LNCAP (cell line): ENCODE results near the gene RPL36.

Experiments used
- CTCF ChIP-seq: fragments of 450-650 bp; IDR thresholded peaks from 2 replicates; pipeline ENCODE4 v1.5.1; 2017; ENCODE audit warnings: mild to moderate bottlenecking

RPL36 gene

GRCh38 chr19:5694167-5694955 is 4.3 kb downstream of the RPL36 start:
- no peak for TF ChIP-seq CTCF

GRCh38 chr19:5694956-5695648 is 5.0 kb downstream of the RPL36 start:
- no peak for TF ChIP-seq CTCF

- TF ChIP-seq CTCF = no peak
Observed at GRCh38 chr19:5695649-5696195, 5.6 kb downstream of the RPL36 start.

GRCh38 chr19:5696196-5697021 is 6.3 kb downstream of the RPL36 start:
- no peak for TF ChIP-seq CTCF

GRCh38 chr19:5697022-5697889 is 7.2 kb downstream of the RPL36 start:
- no peak for TF ChIP-seq CTCF

- TF ChIP-seq CTCF = no peak
Observed at GRCh38 chr19:5697890-5698634, 8.0 kb downstream of the RPL36 start.
